Embryonic facial prominence (tissue), 1 donor: ENCODE results near the gene SLC13A5.
"Not testable (repeated sequence)": the region's sequence is repeated elsewhere in the genome, so short reads cannot be mapped to it uniquely, and the experiment has no call there.

Experiments used
- DNase-seq: peaks from one replicate; pipeline ENCODE4 v3.0.0-alpha.2; 2016; ENCODE audit errors: extremely low spot score

Gene SLC13A5

DNA sequence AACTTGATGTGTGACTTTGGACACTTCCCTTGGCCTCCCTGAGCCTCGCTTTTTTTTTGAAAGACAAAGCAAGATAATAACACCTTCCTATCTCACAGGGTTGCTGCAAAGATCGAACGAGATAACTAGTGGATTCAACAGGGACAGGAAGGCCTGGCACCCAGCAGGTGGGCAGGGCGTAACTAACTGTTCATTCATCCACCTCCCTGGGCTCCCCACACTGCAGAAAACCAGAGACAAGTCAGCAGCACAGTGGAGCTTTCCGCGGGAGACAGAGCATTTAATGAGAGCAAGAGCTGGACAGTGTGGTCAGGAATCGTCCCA, 28.7 kb downstream of the SLC13A5 start:
- no peak for DNase-seq

DNA sequence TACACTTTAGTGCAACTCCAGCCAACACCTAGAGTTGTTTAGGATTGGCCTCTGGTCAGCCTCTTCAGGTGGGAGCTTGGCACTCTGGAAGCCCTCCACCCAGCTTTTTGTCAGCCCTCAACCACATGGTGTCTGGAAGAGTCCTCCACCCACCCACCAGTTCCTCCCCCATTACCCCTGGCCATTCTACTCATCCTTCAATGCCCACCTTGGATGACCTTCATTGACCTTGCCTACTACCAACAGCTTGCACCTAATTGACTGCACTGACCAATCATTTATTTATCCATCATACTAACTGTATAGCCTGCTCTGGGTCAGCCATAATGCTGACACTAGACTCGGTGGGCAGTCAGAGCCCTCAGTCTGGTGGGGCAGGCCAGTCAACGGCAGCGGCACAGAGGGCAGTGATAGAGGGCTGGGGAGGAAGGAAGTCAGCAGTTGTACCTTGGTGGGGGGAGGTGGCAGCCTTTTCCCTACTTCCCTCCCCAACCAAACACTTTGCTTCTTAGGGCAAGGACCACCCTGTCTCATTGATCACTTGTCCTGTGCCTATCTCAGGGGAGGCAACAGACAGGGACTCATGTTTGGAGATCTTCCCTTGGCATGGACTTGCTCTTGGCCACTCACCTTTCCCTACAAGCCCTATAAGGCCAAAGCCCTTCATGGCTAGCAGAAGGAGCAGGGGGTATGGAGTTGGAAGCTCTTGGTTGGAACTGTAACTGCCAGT, 29.3 kb downstream of the SLC13A5 start:
- DNase-seq: no peak

GRCh38 chr17:6683081-6683684, 30.0 kb downstream of the SLC13A5 start:
- DNase-seq: no peak

DNA sequence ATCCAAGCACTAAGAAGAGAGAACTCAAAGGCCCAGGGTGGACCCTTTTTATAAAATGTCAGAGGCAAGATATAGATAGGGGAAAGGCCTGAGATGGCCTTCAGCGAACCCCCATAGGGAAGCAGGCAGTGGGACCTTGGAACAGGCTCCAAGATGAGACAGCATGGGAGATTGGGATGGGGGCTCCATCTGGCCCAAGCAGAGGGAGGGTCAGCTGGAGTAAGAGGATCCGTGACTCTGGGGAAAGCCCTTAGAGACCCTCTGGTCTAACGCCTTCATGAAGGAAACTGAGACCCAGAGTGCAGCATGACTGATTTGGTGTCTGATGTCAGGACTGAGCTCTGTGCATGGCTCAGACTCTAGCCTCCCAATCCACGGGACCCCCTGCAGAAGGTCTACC, 30.8 kb downstream of the SLC13A5 start:
- no peak for DNase-seq

DNA sequence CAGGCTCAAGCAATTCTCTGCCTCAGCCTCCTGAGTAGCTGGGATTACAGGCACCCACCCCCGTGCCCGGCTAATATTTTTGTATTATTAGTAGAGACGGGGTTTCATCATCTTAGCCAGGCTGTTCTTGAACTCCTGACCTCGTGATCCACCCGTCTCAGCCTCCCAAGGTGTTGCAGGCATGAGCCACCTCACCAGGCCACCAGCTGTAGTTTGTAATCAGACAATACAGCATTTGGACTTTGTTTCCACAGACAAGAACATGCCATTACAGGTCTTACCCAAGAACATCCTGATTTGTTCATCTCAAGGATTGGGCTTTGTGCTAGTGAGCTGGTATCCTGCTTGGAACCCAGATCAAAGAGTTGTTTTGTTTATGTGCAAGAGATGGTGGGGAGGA, 31.5 kb downstream of the SLC13A5 start:
- DNase-seq: no peak

- no peak for DNase-seq
Observed at GRCh38 chr17:6681176-6681575, 32.0 kb downstream of the SLC13A5 start.

DNA sequence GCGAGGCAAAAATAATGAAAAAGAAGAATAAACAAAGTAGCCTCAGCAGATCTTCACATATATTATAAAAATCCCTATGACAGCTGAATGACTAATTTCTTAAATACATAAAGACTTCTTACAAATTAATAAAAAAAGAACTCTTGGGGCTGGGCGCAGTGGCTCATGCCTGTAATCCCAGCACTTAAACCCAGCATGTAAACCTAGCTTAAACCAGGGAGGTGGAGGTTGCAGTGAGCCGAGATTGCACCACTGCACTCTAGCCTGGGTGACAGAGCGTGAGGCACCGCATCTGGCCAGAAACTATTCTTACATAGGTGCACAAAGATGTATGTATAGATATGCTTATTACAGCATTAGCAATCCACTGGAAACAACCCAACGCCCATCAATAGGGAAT, 33.9 kb downstream of the SLC13A5 start:
- DNase-seq: no peak

GRCh38 chr17:6677946-6678345, 35.2 kb downstream of the SLC13A5 start:
- no peak for DNase-seq

DNA sequence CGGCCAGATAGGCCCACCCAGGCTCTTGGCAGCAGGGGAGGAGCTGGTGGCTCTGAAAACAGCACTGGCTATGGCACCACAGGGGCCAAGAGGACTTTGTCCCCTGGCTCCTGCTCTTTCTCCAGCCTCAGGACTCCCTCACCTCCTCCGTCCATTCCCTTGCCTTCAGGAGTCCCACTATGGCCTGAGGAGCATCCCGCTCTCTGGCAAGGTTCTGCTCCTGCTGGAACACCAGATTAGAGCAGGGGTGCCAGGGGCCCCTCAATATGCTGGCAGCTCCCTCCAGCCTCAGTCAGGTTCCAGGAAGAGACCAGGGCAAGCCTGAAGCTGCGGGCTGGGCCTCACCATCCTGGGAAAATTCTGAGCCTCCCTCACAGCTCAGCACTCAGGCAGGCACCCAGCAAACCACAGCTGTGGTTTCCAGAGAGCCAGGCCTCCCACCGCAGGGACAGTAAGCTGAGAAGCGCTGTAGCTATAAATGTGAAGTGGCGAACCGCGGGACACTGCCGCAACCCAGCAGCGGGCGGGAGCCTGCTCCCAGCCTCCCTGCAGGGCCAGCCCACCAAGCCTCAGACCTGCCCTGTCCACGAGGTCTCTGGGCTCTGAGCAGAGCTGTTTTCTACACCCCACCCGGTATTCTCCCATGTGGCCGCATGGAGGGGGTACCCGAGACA, 35.9 kb downstream of the SLC13A5 start:
- DNase-seq: peak; percentile 8

DNA sequence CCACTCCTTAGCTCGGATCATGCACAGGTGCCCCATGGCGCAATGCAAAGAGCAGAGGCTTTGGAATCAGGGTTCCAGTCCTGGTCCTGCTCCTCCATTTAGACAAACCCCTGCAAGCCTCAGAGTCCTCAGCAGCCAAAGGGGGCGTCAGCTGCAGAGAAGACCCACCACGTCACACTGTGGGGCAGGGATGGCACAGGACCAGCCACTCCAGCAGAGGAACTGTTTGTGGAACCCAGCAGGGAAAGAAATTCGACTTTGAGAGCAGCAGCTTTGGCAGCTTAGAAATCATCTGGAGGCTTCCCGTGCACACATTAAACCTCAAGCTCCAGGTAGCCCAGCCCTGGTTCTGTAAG, 36.4 kb downstream of the SLC13A5 start:
- no peak for DNase-seq

DNA sequence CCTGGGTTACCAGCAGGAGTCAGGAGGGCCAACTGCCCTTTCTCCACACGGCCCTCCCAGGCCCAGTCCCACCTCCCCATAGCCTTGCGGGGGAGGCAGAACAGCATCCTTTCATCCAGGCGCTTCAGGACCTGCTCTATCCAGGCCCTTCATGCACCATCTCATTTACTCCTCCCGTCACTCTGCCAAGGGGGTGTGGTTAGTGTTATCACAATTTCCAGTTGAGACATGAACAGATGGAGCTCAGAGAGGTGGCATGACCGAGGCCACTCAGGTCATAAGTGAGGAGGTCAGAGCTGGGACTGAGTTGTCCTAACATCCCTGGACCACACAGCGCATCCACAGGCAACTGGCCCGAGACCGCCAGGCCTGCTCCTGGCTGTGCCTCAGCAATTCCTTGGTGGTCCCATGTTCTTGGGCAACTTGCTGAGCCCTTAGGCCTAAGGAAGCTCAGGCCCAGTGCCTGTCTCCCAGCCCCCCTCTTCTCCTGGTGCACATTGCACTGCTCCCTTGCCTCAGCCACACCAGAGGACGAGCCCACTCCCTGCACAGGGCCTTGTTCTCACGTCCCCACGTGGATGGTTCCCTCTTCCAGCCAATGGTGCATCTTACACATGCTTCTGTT, 37.9 kb downstream of the SLC13A5 start:
- no peak for DNase-seq

GRCh38 chr17:6674586-6674985, 38.6 kb downstream of the SLC13A5 start:
- no peak for DNase-seq

- DNase-seq: no peak
Observed at GRCh38 chr17:6671431-6671830, 41.7 kb downstream of the SLC13A5 start.

DNA sequence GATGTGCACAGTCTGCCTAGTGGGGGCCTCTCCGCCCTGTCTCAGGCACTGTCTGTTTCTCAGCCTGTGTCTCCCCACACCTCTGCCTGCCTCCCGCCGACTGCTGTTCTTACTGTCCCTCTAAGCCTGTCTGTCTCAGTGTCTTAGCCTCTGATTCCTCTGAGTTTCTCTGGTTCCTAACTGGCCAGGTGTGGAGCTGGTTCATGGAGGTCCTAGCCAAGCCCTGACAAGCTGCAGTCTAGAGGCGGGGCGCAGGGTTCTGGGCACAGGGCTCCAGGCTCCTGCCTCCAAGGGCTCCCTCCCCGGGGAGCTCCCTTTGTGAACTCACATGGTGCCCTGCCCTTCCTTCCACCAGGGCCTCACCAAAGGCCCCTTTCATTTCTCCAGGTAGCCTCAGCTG, 42.2 kb downstream of the SLC13A5 start:
- no peak for DNase-seq

- DNase-seq: no peak
Observed at GRCh38 chr17:6670571-6670970, 42.6 kb downstream of the SLC13A5 start.

DNA sequence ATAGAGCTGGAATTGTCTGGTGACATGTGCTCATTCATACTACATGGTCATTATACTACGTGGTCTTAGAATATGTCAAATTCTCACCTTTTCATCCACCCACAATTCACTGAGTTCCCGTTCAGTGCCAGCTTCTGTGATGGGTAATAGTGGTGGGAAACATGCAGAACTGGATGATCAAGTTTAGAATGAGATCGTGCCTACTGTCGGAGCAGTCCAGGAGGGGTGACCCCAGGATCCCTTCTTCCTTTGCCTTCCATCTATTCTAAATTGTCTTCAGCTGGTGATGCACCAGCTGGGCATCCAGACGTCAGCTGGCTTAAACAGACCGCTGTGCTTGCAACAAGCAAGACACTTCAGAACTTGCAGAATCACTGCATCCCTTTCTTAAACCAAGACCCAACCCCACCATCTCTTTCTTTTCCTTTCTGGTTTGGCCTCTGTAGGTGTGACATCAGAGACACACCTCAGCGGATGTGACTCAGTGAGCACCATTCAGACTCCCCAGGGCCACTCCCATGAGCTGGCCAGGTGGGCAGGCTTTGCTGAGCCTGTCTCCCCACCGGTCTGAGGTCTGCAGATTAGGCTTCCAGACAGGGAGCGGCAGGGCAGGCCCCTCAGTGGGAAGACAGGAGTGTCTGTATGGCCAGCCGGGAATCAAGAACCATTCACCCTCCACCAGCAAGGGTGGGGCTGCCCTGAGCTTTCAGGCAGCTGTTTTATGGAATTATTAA, 43.5 kb downstream of the SLC13A5 start:
- no peak for DNase-seq

GRCh38 chr17:6668727-6669425, 44.3 kb downstream of the SLC13A5 start:
- no peak for DNase-seq

GRCh38 chr17:6668219-6668618, 45.0 kb downstream of the SLC13A5 start:
- DNase-seq: no peak

GRCh38 chr17:6667516-6667915, 45.7 kb downstream of the SLC13A5 start:
- no peak for DNase-seq

DNA sequence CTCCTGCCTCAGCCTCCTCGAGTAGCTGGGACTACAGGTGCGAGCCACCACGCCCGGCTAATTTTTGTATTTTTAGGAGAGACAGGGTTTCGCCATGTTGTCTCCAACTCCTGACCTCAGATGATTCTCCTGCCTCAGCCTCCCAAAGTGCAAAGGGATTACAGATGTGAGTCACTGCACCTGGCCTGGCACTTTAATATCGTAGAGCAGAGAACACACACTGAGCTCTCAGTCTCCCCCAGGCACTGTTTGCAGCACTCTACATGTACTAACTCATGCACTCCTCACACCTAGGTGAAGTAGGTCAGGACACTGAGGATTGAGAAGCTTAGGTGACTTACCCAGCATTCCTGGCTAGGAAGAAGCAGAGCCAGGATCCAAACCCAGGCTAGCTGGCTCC, 46.6 kb downstream of the SLC13A5 start:
- DNase-seq: no peak

GRCh38 chr17:6666077-6666521, 47.1 kb downstream of the SLC13A5 start:
- peak; percentile 65 for DNase-seq

- not testable (repeated sequence) for DNase-seq
Observed at GRCh38 chr17:6663200-6663599, 50.0 kb downstream of the SLC13A5 start.
